Mesothelial cell of epicardium (in vitro differentiated cells): ENCODE measurements around the gene CFAP119. TPM values are rescaled to one million over a fixed set of nuclear protein-coding genes. Genes with fewer than 3 reads are reported as not detected.

Experiments used
- DNase-seq, 2 experiments: peaks; one replicate each; pipeline ENCODE4 v3.0.0; 2021; ENCODE audit warnings: low spot score in 2 of 2; ENCODE audit not compliant: unreplicated experiment in 2 of 2
- H3K27ac Mint-ChIP-seq: 2 replicates; pipeline ENCODE4 v1.8.0; 2021; ENCODE audit warnings: mixed read lengths
- H3K27me3 Mint-ChIP-seq: 2 replicates; pipeline ENCODE4 v1.8.0; 2021; ENCODE audit warnings: low read depth, mixed read lengths
- H3K36me3 Mint-ChIP-seq: 2 replicates; pipeline ENCODE4 v1.8.0; 2021; ENCODE audit warnings: mixed read lengths
- H3K4me1 Mint-ChIP-seq: 2 replicates; pipeline ENCODE4 v1.8.0; 2021; ENCODE audit warnings: mixed read lengths
- H3K4me3 Mint-ChIP-seq: 2 replicates; pipeline ENCODE4 v1.8.0; 2021; ENCODE audit warnings: mild to moderate bottlenecking, moderate library complexity, mixed read lengths
- H3K9me3 Mint-ChIP-seq: 2 replicates; pipeline ENCODE4 v1.8.0; 2021; ENCODE audit warnings: mixed read lengths
- CTCF ChIP-seq: fragments of 200-600 bp; sonication (generic); IDR thresholded peaks from one replicate; pipeline ENCODE4 v1.5.0; 2021; ENCODE audit warnings: antibody characterized with exemption; ENCODE audit not compliant: unreplicated experiment
- total RNA-seq: library from RNA; stranded (reverse); gene quantifications from 3 replicates; pipeline ENCODE4 v1.2.1, GENCODE V29; 2021

CFAP119 gene
- total RNA-seq, 1 donor from 2014 or later, result 7.4 TPM

- no peak for TF ChIP-seq CTCF
- Mint-ChIP-seq H3K36me3 (peaks cover 17% of the 10 kb centered on the region), H3K9me3 (no peaks in the 10 kb centered on the region), H3K4me3 (no peak overlapping the region), H3K4me1 (peaks cover 20% of the 10 kb centered on the region), H3K27me3 (no peaks in the 10 kb centered on the region), H3K27ac (no peak overlapping the region)
- DNase-seq, result no peak
Measured at GRCh38 chr16:30773826-30774225, 12.0 kb upstream of the CFAP119 start.

DNA sequence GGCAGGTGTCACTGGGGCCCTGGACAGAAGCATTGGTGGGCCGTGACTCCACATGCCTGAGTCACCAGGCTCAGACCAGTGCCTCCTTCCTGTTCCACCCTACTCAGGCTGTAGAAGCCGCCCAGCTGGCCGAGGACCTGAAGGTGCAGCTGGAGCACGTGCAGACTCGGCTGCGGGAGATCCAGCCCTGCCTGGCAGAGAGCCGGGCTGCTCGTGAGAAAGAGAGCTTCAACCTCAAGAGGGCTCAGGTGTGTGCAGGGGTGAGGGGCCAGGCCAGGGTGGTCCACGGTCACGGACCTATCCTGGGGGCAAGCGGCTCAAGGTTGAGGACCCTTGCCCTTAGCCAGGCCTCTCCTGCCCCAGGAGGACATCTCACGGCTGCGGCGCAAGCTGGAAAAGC is 9.9 kb upstream of the CFAP119 start:
- H3K27ac Mint-ChIP-seq, result no peak overlapping the region
- H3K27me3 Mint-ChIP-seq, result no peaks in the 10 kb centered on the region
- no peak for TF ChIP-seq CTCF
- no peak for DNase-seq
- no peaks in the 10 kb centered on the region for H3K9me3 Mint-ChIP-seq
- H3K4me3 Mint-ChIP-seq, result no peak overlapping the region
- H3K36me3 Mint-ChIP-seq, result peaks cover 24% of the 10 kb centered on the region
- H3K4me1 Mint-ChIP-seq, result peaks cover 14% of the 10 kb centered on the region

GRCh38 chr16:30769379-30770089 is 7.7 kb upstream of the CFAP119 start:
- Mint-ChIP-seq H3K27me3 (no peaks in the 10 kb centered on the region), H3K36me3 (peaks cover 30% of the 10 kb centered on the region), H3K9me3 (no peaks in the 10 kb centered on the region), H3K4me1 (peaks cover under 1% of the 10 kb centered on the region), H3K4me3 (no peak overlapping the region), H3K27ac (no peak overlapping the region)
- no peak for TF ChIP-seq CTCF
- DNase-seq, result no peak

DNA sequence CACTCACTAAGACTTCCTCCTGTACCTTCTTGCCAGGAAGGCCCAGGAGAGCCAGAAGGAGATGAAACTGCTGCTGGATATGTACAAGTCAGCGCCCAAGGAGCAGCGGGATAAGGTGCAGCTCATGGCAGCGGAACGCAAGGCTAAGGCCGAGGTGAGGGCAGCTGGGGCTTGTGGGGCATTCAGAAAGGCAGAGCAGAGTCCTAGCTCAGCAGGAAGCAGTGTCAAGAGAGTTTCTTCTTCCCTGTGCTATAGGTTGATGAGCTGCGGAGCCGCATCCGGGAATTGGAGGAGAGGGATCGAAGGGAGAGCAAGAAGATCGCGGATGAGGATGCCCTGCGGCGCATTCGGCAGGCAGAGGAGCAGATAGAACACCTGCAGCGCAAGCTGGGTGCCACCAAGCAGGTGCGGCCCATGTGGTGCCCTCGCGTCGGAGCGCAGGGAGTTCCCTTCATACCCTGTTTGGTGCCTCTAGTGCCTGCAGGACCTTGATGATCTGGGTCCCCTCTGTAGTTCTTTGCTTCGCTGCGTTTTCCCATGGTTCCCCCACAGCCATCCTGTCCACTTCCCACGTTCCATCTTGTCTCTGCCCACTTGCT is 6.8 kb upstream of the CFAP119 start:
- Mint-ChIP-seq H3K36me3 (peaks cover 32% of the 10 kb centered on the region), H3K4me3 (no peak overlapping the region), H3K27me3 (no peaks in the 10 kb centered on the region), H3K27ac (no peak overlapping the region), H3K9me3 (no peaks in the 10 kb centered on the region), H3K4me1 (peaks cover 2% of the 10 kb centered on the region)
- TF ChIP-seq CTCF, result no peak
- no peak for DNase-seq

DNA sequence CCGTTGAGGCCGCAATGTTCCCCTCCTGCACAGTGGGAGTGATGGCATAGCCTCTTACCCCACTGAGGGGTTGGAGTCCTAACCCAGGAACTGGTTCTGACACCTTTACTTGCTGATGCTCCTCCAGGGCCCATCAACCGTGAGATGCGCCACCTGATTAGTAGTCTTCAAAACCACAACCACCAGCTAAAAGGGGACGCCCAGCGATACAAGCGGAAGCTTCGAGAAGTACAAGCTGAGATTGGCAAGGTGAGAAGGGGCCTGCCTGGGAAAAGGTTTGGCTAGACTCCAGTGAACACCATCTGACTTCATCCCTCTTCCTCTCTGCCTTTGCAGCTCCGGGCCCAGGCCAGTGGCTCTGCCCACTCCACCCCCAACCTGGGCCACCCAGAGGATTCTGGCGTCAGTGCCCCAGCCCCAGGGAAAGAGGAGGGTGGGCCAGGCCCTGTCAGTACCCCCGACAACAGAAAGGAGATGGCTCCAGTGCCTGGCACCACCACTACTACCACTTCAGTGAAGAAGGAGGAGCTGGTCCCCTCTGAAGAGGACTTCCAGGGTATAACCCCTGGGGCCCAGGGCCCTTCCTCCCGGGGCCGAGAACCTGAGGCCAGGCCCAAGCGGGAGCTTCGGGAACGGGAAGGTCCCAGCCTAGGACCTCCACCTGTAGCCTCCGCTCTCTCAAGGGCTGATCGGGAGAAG is 6.1 kb upstream of the CFAP119 start:
- Mint-ChIP-seq H3K36me3 (peaks cover 31% of the 10 kb centered on the region), H3K27me3 (no peaks in the 10 kb centered on the region), H3K4me1 (peaks cover 10% of the 10 kb centered on the region), H3K9me3 (no peaks in the 10 kb centered on the region), H3K4me3 (no peak overlapping the region), H3K27ac (no peak overlapping the region)
- DNase-seq, result no peak
- TF ChIP-seq CTCF, result no peak
